Glutamatergic neuron (in vitro differentiated cells): ENCODE data around the gene MOV10L1. TPM values are rescaled to one million over a fixed set of nuclear protein-coding genes. Genes with fewer than 3 reads are reported as not detected.

ENCODE experiments used
- DNase-seq: peaks from one replicate; pipeline ENCODE4 v3.0.0; 2022
- H3K27ac Mint-ChIP-seq: one replicate; pipeline ENCODE4 v1.8.0; 2020; ENCODE audit warnings: mild to moderate bottlenecking, mixed read lengths, inconsistent platforms; ENCODE audit not compliant: unreplicated experiment
- H3K27me3 Mint-ChIP-seq: one replicate; pipeline ENCODE4 v1.8.0; 2020; ENCODE audit warnings: mild to moderate bottlenecking, moderate library complexity, mixed read lengths, inconsistent platforms; ENCODE audit not compliant: unreplicated experiment
- H3K36me3 Mint-ChIP-seq: one replicate; pipeline ENCODE4 v1.8.0; 2020; ENCODE audit warnings: mild to moderate bottlenecking, mixed read lengths, inconsistent platforms; ENCODE audit not compliant: unreplicated experiment
- H3K4me1 Mint-ChIP-seq: one replicate; pipeline ENCODE4 v1.8.0; 2020; ENCODE audit warnings: mild to moderate bottlenecking, low read depth, mixed read lengths, inconsistent platforms; ENCODE audit not compliant: unreplicated experiment
- H3K4me3 Mint-ChIP-seq: one replicate; pipeline ENCODE4 v1.8.0; 2020; ENCODE audit warnings: mild to moderate bottlenecking, mixed read lengths, inconsistent platforms; ENCODE audit not compliant: unreplicated experiment
- H3K9me3 Mint-ChIP-seq: one replicate; pipeline ENCODE4 v1.8.0; 2020; ENCODE audit warnings: mild to moderate bottlenecking, moderate library complexity, mixed read lengths, inconsistent platforms; ENCODE audit not compliant: unreplicated experiment
- CTCF ChIP-seq: fragments of 200-600 bp; sonication (generic); IDR thresholded peaks from one replicate; pipeline ENCODE4 v1.5.0; 2021; ENCODE audit not compliant: partially characterized antibody, unreplicated experiment
- total RNA-seq: library from RNA; stranded (reverse); fragmentation: NEBNext Ultra II Directional; extraction: Animal tissue kit (Norgen Biotek cat#: 25700); gene quantifications from one replicate; pipeline ENCODE4 v1.2.1, GENCODE V29; 2021; ENCODE audit not compliant: unreplicated experiment

MOV10L1 gene
- total RNA-seq, 1 donor from 2014 or later, result 0.34 TPM

- H3K27ac Mint-ChIP-seq, result no peak overlapping the region
- H3K4me1 Mint-ChIP-seq, result no peaks in the 10 kb centered on the region
- peaks cover 1% of the 10 kb centered on the region for H3K9me3 Mint-ChIP-seq
- no peak for DNase-seq
- no peak overlapping the region for H3K4me3 Mint-ChIP-seq
- no peaks in the 10 kb centered on the region for H3K36me3 Mint-ChIP-seq
- no peaks in the 10 kb centered on the region for H3K27me3 Mint-ChIP-seq
- TF ChIP-seq CTCF, result no peak
Observed at GRCh38 chr22:50114221-50115021, 24.6 kb downstream of the MOV10L1 start.

DNA sequence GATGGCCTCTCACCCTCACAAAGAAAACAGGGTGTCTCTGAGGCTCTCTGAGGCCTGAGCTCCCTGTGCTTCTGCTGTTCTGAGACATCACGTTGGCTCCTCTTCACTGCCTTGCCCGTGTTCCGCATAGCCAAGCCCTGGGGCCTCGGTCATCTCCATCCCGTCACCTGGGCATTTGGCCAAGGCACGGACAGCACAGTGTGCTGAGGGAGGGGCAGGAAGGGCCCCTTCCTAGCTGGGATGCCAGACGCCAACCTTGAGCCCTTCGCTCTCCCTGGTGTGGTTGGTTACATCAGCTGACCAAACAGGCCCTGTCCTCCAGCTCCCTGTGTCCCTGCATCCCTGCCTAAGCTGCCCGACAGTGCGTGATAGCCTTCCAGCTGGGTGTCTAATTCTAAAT is 25.9 kb downstream of the MOV10L1 start:
- no peaks in the 10 kb centered on the region for H3K27me3 Mint-ChIP-seq
- no peaks in the 10 kb centered on the region for H3K36me3 Mint-ChIP-seq
- no peaks in the 10 kb centered on the region for H3K4me1 Mint-ChIP-seq
- H3K27ac Mint-ChIP-seq, result no peak overlapping the region
- peaks cover 1% of the 10 kb centered on the region for H3K9me3 Mint-ChIP-seq
- no peak overlapping the region for H3K4me3 Mint-ChIP-seq
- no peak for DNase-seq
- no peak for TF ChIP-seq CTCF

- H3K4me3 Mint-ChIP-seq, result no peak overlapping the region
- no peaks in the 10 kb centered on the region for H3K36me3 Mint-ChIP-seq
- H3K27me3 Mint-ChIP-seq, result no peaks in the 10 kb centered on the region
- no peak for TF ChIP-seq CTCF
- DNase-seq, result no peak
- H3K27ac Mint-ChIP-seq, result no peak overlapping the region
- H3K9me3 Mint-ChIP-seq, result peaks cover 1% of the 10 kb centered on the region
- H3K4me1 Mint-ChIP-seq, result no peaks in the 10 kb centered on the region
Observed at GRCh38 chr22:50117168-50117762, 27.5 kb downstream of the MOV10L1 start.

DNA sequence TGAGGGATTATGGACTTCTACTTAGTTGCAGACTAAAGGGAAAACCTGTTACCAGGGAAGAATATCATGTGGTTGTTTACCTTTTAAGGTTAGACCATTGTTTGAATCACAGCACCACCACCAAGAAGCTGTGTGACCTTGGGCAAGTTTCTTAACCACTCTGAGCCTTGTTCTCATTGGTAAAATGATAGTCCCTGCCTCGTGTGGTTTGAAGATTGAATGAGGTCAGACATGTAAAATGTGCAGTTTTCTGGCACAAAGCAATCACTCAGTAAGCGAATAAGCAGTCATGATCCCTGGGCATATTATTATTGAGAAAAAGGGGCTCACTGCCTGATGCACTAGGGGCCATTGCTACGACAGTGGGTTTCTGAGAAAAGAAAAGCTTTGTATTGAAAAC is 28.3 kb downstream of the MOV10L1 start:
- no peak for DNase-seq
- Mint-ChIP-seq H3K27ac (no peak overlapping the region), H3K27me3 (no peaks in the 10 kb centered on the region), H3K9me3 (peaks cover 1% of the 10 kb centered on the region), H3K36me3 (no peaks in the 10 kb centered on the region), H3K4me3 (no peak overlapping the region), H3K4me1 (no peaks in the 10 kb centered on the region)
- TF ChIP-seq CTCF, result no peak

GRCh38 chr22:50118557-50119168 is 28.9 kb downstream of the MOV10L1 start:
- Mint-ChIP-seq H3K4me1 (no peaks in the 10 kb centered on the region), H3K4me3 (no peak overlapping the region), H3K36me3 (no peaks in the 10 kb centered on the region), H3K27me3 (no peaks in the 10 kb centered on the region), H3K9me3 (peaks cover 1% of the 10 kb centered on the region), H3K27ac (no peak overlapping the region)
- no peak for TF ChIP-seq CTCF
- DNase-seq, result no peak
